ENCODE measurements around the gene YKT6.

The YKT6 gene

DNA sequence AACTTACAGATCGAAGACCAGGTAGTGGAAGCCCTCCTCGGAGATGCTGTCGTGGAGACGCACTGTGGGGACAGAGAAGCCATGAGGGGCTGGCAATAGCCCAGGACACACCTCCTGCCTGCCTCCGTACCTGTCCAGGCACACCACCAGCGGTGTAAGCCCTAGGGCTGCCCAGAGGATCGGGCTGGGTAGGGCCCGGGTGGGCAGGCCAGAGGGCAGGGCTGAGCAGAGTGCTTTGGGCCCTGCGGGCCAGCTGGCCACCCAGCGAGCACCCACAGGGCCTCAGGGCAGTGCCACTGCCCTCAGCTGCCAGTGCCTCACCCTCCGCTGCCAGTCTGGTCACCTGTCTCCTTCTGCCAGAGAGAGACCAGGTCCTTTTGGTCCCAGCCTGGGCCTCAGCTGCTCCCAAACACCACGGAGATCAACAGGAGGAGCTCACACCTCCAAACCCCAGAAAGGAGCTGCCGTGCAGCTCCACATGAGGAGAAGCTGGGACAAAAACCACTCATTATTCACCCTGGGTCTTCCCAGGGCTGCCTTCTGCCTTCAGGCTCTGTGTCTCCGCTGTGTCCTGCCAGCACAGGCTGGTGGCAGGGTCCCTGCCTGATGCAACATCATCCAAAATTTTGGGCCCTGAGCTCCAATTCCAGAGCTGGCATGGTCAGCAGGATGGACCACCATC, 58.2 kb downstream of the YKT6 start:
- DNase-seq (ENCODE audit: low read depth) = no peak

DNA sequence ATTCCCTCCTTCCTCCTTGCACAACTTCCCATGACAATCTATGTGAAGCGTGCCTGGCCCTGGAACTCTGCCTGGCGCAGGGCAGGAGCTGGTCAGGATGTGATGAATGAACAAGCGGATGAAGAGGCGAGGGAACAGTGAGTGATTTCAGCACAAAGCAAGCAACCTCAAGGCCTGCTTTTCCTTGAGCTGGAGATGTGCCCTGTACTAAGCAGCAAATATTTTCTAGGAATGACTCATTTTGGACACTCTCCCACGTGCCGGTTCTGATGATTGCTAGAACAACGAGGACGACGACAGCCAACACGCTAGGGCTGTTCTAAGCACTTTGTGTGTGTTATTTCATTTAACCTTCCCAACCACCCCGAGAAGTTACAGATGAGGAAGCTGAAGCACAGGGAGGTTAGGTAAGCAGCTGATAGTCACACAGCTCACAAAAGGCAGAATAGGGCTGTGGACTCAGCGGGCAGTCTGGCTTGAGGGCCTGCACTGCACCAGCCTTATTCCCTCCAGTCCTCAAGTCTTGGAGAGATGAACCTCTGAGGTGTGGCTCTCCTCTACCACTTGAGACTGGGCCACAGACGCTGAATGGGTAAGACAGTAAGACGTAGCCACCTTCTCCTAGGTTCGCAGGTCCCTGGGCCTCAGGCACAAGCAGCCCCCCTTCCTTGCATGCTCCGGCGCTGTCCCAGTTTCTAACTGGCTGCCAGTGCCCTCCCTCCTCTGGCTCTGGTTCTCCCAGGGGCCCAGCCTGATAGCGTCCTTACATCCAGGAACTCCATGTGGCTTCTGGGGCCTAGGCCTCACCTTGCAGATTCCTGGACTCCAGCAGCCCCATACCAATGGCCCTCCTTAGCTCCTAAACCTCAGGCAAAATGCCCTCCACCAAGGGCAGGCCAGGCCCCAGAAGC, 59.0 kb downstream of the YKT6 start:
- peak; percentile 97 for DNase-seq (ENCODE audit: low read depth)

DNA sequence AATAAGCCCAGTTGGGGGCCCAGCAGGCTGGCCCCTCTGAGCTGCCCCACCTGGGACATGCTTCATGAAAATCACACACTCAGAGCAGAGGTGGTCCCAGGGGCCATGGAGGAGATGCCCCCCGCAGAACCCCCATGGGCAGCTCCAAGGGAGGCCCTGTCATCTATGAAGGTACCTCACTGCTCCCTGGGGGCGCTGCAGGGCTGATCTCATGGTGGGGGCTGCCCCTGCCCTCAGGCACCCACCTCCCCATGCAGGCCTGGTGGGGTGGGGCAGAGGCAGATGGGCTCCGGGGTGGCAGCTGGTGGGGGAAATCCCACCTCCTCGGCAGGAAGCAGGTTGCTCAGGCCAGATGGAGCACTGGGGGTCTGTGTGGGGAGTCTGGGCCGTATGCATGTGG, 60.5 kb downstream of the YKT6 start:
- DNase-seq (ENCODE audit: low read depth) = no peak

DNA sequence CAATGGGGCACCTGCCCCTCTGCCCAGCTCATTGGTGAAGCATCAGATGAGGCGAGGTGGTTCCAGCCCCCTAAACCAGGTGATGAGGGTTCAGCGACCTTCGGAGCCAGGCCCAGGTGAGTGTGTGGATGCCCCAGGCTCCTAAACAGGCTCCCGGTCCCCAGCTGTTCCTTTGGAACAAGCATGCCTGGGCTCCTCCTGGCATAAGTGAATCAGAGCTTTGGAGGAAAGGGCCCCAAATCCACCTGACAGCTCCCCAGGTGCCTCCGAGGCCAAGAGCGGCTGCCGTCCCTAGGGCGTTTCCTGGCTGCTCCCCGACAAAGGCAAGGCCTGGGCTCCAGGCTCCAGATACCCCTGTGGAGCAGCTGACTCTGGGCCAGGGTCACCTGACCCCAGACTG, 61.3 kb downstream of the YKT6 start:
- no peak for DNase-seq (ENCODE audit: low read depth)

DNA sequence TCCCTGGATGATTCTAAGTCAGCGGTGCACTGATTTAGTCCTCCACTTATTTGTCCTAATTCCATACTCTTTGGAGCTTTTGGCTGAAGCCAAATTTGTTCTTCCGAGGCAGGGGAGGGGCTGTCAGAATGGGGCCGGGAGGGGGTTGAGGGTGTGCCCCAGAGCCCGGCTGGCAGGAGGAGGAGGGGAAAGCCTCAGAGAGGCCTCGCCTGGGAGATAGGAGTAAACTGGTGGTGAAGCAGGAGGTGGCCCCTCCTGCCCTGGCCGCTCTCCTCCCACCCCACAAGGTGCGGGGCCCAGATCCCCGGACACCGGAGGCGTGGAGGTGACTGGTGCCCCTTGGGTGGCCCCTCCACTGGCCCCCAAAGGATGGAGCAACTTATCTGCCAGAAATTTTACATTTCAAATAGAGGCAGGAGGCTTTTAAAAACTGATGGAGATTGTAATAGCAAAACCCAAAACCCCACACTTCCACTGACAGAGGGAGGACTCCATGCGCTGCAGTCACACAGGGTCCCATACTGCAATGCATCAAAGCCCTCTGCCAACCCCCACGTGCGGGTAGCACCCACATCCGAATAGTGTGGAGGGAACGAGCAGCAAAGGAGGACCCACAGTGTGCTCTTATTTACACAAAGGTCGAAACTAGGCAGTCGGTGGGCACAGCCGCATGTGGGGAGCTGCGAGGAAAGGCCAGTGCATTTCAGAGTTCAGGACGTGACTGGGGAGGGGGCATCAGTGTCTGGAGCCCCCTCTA, 62.7 kb downstream of the YKT6 start:
- DNase-seq (ENCODE audit: low read depth) = no peak
